SK-N-SH treated with all-trans-retinoic acid at 6 μM for 48 hours (cell line): Measurements from ENCODE around the gene RASSF1.

Experiments used
- ATAC-seq: fragments of 200-7000 bp; cut with Tn5 transposase; 3 replicates; pipeline ENCODE4 v1.9.1; 2020; ENCODE audit warnings: mild to moderate bottlenecking, moderate library complexity
- ARNTL ChIP-seq: fragments of 450-650 bp; formaldehyde crosslinking; IDR thresholded peaks from 2 replicates; pipeline ENCODE4 v1.5.0; 2020; ENCODE audit warnings: low read depth, mild to moderate bottlenecking, moderate library complexity, borderline replicate concordance
- BACH2 ChIP-seq: fragments of 250-450 bp; sonication (Bioruptor Pico); IDR thresholded peaks from 2 replicates; pipeline ENCODE4 v1.9.0; 2021; ENCODE audit warnings: mild to moderate bottlenecking, borderline replicate concordance
- CREB5 ChIP-seq: fragments of 250-450 bp; sonication (Bioruptor Pico); IDR thresholded peaks from 2 replicates; pipeline ENCODE4 v1.5.1; 2020; ENCODE audit warnings: low read depth, mild to moderate bottlenecking, moderate library complexity
- CSDC2 ChIP-seq: fragments of 250-450 bp; sonication (Bioruptor Pico); IDR thresholded peaks from 2 replicates; pipeline ENCODE4 v1.5.0; 2020; ENCODE audit warnings: mild to moderate bottlenecking, moderate library complexity
- CSRNP3 ChIP-seq: fragments of 250-450 bp; sonication (Bioruptor Pico); IDR thresholded peaks from 2 replicates; pipeline ENCODE4 v1.5.1; 2021; ENCODE audit warnings: mild to moderate bottlenecking, moderate library complexity
- ESRRG ChIP-seq: fragments of 250-450 bp; sonication (Bioruptor Pico); IDR thresholded peaks from 2 replicates; pipeline ENCODE4 v1.6.1; 2021; ENCODE audit warnings: mild to moderate bottlenecking
- ISL1 ChIP-seq: fragments of 250-450 bp; sonication (Bioruptor Pico); IDR thresholded peaks from 2 replicates; pipeline ENCODE4 v2.1.2; 2022; ENCODE audit warnings: mild to moderate bottlenecking, moderate library complexity
- OSR1 ChIP-seq: fragments of 250-450 bp; sonication (Bioruptor Pico); IDR thresholded peaks from 2 replicates; pipeline ENCODE4 v1.8.0; 2022; ENCODE audit warnings: moderate library complexity, mild to moderate bottlenecking, inconsistent platforms
- POU6F1 ChIP-seq: fragments of 250-450 bp; sonication (Bioruptor Pico); IDR thresholded peaks from 2 replicates; pipeline ENCODE4 v1.8.0; 2021; ENCODE audit warnings: low read depth, mild to moderate bottlenecking, moderate library complexity, borderline replicate concordance
- PPARA ChIP-seq: fragments of 250-450 bp; sonication (Bioruptor Pico); IDR thresholded peaks from 2 replicates; pipeline ENCODE4 v1.5.0; 2020; ENCODE audit warnings: mild to moderate bottlenecking, borderline replicate concordance
- RARB ChIP-seq: fragments of 250-450 bp; sonication (Bioruptor Pico); IDR thresholded peaks from 2 replicates; pipeline ENCODE4 v1.8.0; 2021; ENCODE audit warnings: mild to moderate bottlenecking, moderate library complexity
- SNAI2 ChIP-seq: fragments of 250-450 bp; sonication (Bioruptor Pico); IDR thresholded peaks from 2 replicates; pipeline ENCODE4 v1.5.0; 2020; ENCODE audit warnings: mild to moderate bottlenecking, moderate library complexity
- TCF4 ChIP-seq: fragments of 250-450 bp; sonication (Bioruptor Pico); IDR thresholded peaks from 2 replicates; pipeline ENCODE4 v1.8.0; 2021; ENCODE audit warnings: mild to moderate bottlenecking, moderate library complexity, borderline replicate concordance
- TOX ChIP-seq: fragments of 250-450 bp; sonication (Bioruptor Pico); IDR thresholded peaks from 2 replicates; pipeline ENCODE4 v1.8.0; 2021; ENCODE audit warnings: mild to moderate bottlenecking, moderate library complexity, borderline replicate concordance
- TSHZ2 ChIP-seq: fragments of 250-450 bp; sonication (Bioruptor Pico); IDR thresholded peaks from 2 replicates; pipeline ENCODE4 v1.5.0; 2020; ENCODE audit warnings: mild to moderate bottlenecking, moderate library complexity
- ZC3H10 ChIP-seq: fragments of 250-450 bp; sonication (Bioruptor Pico); IDR thresholded peaks from 2 replicates; pipeline ENCODE4 v1.5.1; 2021; ENCODE audit warnings: mild to moderate bottlenecking, moderate library complexity
- ZFP3 ChIP-seq: fragments of 250-450 bp; sonication (Bioruptor Pico); IDR thresholded peaks from 2 replicates; pipeline ENCODE4 v1.5.0; 2020; ENCODE audit warnings: mild to moderate bottlenecking, moderate library complexity
- ZFP30 ChIP-seq: fragments of 450-650 bp; formaldehyde crosslinking; IDR thresholded peaks from 2 replicates; pipeline ENCODE4 v1.5.0; 2022; ENCODE audit warnings: mild to moderate bottlenecking, moderate library complexity
- ZNF70 ChIP-seq: fragments of 450-650 bp; formaldehyde crosslinking; IDR thresholded peaks from 2 replicates; pipeline ENCODE4 v1.5.0; 2020; ENCODE audit warnings: mild to moderate bottlenecking, moderate library complexity
- ZNF8 ChIP-seq: fragments of 450-650 bp; formaldehyde crosslinking; IDR thresholded peaks from 2 replicates; pipeline ENCODE4 v1.5.0; 2020; ENCODE audit warnings: mild to moderate bottlenecking, moderate library complexity
- TF ChIP-seq, protein P1 (sequence below): fragments of 250-450 bp; sonication (Bioruptor Pico); IDR thresholded peaks from 2 replicates; pipeline ENCODE4 v1.8.0; 2020; ENCODE audit warnings: mild to moderate bottlenecking, moderate library complexity, borderline replicate concordance

The RASSF1 gene

DNA sequence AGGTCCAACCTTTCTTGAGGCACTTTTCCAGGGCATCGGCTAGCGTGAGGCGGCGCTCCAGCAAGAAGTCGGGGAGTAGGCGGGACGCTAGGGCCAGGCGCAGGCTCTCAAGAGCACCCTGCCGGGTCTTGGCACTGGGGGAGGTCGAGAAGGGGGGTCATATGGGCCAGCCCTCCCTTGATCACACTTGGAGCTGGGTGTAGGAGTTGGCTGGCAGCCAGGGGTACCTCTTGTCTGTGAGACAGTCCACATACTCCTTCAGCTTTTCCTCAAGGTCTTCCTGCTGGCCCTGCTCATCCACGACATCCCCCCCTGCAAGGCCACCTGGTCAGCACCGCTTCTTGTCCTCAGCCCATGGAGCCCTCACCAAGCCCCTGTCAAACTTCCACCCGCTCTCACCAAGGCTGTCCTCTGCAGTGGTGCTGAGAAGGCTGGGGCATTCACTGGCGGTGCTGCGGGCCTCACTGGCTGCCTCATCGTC, 50.4 kb downstream of the RASSF1 start:
- no peak for TF ChIP-seq BACH2 (CRISPR knock-in tag)
- TF ChIP-seq ISL1 (CRISPR knock-in tag) = no peak
- no peak for TF ChIP-seq ZFP30
- no peak for TF ChIP-seq ZC3H10
- no peak for TF ChIP-seq TCF4 (CRISPR knock-in tag)
- TF ChIP-seq CSDC2 (CRISPR knock-in tag) = no peak
- no peak for ATAC-seq

GRCh38 chr3:50289130-50289529, 51.5 kb downstream of the RASSF1 start:
- TF ChIP-seq ZNF70 (CRISPR knock-in tag) (no peak), ZNF8 (CRISPR knock-in tag) (no peak), PPARA (no peak), ARNTL (CRISPR knock-in tag) (no peak), TCF4 (CRISPR knock-in tag) (no peak), TSHZ2 (CRISPR knock-in tag) (no peak), ZFP3 (CRISPR knock-in tag) (no peak), TOX (no peak), RARB (CRISPR knock-in tag) (no peak), OSR1 (CRISPR knock-in tag) (no peak), ESRRG (CRISPR knock-in tag) (no peak), SNAI2 (CRISPR knock-in tag) (no peak), CSDC2 (CRISPR knock-in tag) (no peak), POU6F1 (no peak), ISL1 (CRISPR knock-in tag) (no peak), CREB5 (no peak)
- TF ChIP-seq, protein P1, sequence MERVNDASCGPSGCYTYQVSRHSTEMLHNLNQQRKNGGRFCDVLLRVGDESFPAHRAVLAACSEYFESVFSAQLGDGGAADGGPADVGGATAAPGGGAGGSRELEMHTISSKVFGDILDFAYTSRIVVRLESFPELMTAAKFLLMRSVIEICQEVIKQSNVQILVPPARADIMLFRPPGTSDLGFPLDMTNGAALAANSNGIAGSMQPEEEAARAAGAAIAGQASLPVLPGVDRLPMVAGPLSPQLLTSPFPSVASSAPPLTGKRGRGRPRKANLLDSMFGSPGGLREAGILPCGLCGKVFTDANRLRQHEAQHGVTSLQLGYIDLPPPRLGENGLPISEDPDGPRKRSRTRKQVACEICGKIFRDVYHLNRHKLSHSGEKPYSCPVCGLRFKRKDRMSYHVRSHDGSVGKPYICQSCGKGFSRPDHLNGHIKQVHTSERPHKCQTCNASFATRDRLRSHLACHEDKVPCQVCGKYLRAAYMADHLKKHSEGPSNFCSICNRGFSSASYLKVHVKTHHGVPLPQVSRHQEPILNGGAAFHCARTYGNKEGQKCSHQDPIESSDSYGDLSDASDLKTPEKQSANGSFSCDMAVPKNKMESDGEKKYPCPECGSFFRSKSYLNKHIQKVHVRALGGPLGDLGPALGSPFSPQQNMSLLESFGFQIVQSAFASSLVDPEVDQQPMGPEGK (CRISPR knock-in tag) = no peak
- ATAC-seq = no peak

DNA sequence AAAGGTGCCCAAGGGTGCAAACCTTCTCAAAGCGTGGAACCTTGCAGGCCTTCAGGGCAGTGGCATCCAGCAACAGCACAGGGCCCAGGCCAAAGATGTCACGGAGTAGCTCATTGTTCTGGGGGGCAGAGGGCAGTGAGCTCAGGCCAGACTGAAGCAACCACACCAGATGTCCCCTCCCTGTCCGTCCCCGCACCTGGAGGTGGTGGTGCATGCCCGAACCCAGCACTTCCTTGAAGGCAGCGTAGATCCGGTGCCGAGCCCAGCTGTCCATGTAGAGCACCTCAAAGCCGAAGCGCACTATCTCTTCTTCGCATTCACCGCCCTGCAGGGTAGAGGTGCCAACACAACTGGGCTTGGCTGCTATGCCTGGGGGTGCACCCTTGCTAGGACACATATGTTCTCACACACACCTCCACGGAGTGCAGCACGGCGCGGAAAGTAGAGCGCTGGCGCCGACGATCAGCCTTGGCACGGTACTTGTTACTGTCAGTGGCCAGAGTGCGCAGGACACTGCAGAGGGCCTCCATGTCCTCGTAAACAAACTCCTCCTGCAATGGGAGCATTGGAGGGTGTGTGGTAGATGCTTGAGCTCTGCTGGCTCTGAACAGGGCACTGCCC, 52.1 kb downstream of the RASSF1 start:
- no peak for ATAC-seq
- TF ChIP-seq CSDC2 (CRISPR knock-in tag) (no peak), ISL1 (CRISPR knock-in tag) (no peak), CSRNP3 (CRISPR knock-in tag) (no peak), TSHZ2 (CRISPR knock-in tag) (no peak), ZFP3 (CRISPR knock-in tag) (no peak), CREB5 (no peak), POU6F1 (no peak), ZNF70 (CRISPR knock-in tag) (no peak), BACH2 (CRISPR knock-in tag) (no peak), SNAI2 (CRISPR knock-in tag) (no peak)
